Left renal cortex interstitium (tissue), 4 donors: ENCODE data around the gene ARRDC1. TPM values are rescaled to one million over a fixed set of nuclear protein-coding genes. Genes with fewer than 3 reads are reported as not detected.
"Not testable (repeated sequence)": the region's sequence is repeated elsewhere in the genome, so short reads cannot be mapped to it uniquely, and the experiment has no call there.

Source experiments
- DNase-seq, 4 donors: peaks; one replicate each; pipeline ENCODE4 v3.0.0-alpha.2; 2013; ENCODE audit warnings: low read depth in 4 of 4, low spot score in 2 of 4, missing footprints in 1 of 4
- polyA plus RNA-seq, 4 donors: library from polyadenylated mRNA; unstranded; fragments of 120-200 nt; gene quantifications; one replicate each; pipeline ENCODE4 v1.2.1, GENCODE V29; 2013; ENCODE audit not compliant: insufficient read length in 4 of 4

ARRDC1 gene
- polyA plus RNA-seq, 4 donors = 25.4 to 49.0 (median 37.0) TPM

DNA sequence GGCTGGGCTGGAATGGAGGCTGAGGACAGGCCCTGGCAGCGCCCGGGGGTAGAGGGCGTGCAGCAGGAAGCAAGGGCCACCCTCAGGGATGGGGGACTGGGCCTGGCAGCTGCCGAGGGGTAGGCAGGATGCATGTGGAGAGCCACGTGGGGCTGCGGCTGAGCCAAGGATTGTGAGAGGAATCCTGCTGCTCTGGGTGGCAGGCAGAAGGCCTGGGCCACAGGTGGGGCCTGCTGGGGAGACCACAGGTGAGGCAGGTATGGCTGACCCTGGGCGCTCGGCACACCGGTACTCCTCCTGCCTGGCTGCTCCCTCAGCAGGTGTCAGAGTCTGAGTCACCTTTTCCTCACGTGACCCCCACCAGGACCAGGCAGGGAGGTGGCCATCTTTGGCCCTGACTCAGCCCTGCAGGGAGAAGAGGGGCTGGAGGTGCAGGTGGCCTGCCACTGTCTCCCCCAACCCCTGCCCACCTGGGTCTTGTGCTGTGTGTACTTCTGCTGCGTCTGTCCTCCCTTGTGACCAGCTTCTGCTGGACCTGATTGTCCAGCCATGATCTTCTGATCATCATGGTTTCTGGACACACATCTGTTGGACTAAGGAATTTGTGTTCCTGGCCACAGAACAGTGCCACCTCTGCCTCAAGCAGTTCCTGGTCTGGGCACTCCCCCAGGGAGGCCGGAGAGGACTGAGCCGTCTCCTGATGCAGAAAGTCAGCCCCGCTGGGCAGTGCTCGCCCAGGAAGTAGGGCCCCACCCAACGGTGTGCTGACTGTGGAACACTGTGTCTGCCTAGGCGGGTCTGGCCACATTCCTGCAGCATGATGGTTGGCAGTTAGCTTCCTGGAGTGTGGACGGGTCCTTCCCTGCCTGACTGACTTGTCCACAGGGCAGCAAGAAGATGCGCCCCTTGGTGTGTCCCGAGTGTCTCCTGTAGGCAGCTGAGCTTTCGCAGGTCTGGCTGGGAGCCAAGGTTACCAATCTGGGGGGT, 6.4 kb downstream of the ARRDC1 start:
- DNase-seq = no peak

DNA sequence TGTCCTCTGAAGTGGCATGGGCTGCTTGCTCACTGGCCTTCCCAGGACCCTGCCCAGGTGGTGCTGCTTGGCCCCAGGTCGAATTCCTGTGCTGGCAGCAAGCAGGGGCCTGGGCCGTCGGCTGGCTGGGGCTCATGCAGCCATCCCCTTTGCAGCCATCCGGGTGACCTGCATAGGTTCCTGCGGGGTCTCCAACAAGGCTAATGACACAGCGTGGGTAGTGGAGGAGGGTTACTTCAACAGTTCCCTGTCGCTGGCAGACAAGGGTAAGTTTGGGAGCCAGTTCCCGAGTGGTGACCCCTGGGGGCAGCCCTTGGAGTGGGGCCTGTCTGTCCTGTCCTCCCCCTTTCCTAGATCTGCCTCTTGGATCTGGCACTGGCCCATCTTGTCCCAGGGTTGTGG, 7.3 kb downstream of the ARRDC1 start:
- DNase-seq = no peak

DNA sequence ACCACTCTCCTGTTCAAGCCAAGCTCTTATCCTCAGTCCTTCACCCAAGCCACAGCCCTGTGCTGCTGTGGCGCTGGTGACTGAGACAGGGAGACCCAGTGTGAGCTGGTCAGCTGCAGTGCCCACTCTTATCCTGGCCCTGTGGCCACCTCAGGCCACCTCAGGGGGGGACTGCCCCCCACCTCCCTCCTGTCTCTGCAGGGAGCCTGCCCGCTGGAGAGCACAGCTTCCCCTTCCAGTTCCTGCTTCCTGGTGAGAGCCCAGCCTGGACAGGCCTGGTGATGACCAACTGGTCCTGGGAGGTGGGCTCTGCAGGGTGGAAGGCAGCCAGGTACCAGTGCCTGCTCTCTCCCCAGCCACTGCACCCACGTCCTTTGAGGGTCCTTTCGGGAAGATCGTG, 7.8 kb downstream of the ARRDC1 start:
- no peak for DNase-seq

DNA sequence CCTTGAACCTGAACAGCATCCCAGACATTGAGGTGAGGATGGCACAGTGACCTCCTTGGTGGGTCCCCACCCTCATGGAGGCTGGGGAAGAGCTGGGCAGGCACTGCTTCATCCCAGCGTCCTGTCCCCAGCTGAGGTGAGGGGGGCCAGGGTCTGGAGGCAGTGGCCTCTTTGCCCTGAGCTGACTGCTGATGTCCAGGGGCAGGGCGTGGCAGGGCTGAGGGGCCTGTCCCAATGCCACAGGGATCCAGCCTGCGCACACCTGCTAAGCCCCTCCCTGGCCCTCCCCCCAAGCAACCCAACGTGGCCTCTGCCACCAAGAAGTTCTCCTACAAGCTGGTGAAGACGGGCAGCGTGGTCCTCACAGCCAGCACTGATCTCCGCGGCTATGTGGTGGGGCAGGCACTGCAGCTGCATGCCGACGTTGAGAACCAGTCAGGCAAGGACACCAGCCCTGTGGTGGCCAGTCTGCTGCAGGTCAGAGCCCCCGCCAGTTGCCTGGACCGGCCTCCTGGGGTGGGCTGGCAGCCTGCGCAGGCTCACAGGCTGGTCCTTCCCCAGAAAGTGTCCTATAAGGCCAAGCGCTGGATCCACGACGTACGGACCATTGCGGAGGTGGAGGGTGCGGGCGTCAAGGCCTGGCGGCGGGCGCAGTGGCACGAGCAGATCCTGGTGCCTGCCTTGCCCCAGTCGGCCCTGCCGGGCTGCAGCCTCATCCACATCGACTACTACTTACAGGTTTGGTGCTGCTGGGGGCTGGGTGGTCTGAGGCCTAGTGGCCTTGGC, 8.4 kb downstream of the ARRDC1 start:
- no peak for DNase-seq

DNA sequence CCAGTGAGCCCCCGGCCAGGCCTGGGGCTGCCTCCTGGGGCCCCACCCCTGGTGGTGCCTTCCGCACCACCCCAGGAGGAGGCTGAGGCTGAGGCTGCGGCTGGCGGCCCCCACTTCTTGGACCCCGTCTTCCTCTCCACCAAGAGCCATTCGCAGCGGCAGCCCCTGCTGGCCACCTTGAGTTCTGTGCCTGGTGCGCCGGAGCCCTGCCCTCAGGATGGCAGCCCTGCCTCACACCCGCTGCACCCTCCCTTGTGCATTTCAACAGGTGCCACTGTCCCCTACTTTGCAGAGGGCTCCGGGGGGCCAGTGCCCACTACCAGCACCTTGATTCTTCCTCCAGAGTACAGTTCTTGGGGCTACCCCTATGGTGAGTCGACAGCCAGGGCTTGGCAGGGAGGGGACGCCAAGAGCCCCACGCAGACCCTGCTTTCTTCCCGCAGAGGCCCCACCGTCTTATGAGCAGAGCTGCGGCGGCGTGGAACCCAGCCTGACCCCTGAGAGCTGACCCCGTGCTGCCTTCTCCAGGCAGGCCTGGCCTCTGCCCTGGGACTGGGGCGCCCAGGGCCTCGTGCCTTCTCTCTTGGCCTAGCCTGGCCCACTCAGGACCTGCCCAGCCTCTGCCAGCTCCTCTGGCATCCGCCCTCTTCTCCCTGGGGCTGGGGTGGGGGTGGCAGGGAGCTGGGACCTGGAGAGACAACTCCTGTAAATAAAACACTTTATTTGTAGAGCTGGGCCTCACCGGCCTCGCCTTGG, 9.3 kb downstream of the ARRDC1 start:
- DNase-seq = no peak

DNA sequence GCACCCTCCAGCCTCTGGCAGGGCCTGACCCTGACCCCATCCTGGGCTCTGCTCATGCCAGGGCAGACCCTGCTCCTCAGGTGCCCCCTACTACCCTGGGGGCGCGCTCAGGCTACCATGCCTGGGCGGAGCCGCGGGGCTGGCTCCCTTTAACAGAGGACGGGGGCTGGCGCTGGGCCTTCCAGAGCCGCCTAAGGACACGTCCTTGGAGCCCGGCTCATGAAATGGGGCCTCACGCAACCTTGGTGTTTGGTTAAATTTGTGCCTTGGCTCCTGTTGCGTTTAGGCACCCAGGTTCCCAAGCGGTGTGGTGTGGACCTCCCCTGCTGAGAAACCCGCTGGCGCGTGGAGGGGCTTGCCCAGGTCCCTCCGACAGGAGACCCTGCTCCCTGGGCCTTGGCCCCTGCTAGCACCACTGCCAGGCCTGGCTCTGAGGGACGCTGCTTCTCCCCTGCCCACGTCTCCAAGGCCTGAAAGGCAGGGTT, 9.9 kb downstream of the ARRDC1 start:
- no peak for DNase-seq

DNA sequence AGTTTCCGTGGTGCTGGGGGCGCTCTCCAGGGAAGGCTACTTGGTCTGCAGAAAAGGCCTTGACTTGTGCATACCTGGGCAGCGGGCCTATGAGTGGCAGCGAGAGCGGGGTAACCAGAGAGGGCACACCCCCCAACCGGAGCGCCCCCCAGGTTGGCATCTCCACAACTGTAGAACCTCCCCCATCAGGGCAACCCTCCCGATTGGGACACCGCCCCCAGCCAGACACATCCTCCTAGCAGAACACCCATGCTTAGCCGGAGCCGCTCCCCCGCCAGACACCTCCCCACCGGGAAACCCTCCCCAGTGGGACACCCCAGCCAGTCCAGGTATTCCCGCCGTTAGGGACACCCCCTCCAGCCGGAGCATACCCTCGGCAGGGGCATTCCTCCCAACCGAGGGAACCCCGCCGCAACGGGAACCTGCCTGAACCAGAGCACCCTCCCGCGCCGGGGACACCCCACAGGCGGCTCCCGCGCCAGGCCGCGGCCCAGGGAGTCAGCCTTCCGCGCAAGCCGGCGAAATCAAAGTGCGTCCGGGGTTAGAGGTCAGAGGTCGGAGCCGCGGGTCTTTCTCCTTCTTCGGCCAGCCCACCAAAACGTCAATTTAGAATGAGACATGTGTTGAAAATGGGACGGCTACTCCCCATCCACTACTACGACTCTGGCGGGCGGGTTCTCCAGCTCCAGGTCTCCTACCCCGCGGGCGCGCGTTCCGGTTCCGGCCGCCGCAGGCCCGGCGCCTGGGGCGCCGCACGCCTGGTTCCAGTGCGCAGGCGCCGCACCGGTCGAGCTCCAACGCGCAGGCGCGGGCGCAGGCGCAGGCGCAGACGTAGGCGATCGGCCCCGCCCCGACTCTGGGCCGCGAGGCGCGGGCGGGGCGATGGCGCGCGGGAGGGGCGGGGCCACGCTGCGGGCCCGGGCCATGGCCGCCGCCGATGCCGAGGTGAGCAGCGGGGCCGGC, 12.9 kb downstream of the ARRDC1 start, which contains the start of gene EHMT1:
TSS of gene EHMT1 (plus strand) at position 901 of the 963 bp plus-strand sequence. CDS start at position 925, 24 bp downstream.
- DNase-seq = peak in 3 of 4 donors; percentile 67 to 77 (median 76)

DNA sequence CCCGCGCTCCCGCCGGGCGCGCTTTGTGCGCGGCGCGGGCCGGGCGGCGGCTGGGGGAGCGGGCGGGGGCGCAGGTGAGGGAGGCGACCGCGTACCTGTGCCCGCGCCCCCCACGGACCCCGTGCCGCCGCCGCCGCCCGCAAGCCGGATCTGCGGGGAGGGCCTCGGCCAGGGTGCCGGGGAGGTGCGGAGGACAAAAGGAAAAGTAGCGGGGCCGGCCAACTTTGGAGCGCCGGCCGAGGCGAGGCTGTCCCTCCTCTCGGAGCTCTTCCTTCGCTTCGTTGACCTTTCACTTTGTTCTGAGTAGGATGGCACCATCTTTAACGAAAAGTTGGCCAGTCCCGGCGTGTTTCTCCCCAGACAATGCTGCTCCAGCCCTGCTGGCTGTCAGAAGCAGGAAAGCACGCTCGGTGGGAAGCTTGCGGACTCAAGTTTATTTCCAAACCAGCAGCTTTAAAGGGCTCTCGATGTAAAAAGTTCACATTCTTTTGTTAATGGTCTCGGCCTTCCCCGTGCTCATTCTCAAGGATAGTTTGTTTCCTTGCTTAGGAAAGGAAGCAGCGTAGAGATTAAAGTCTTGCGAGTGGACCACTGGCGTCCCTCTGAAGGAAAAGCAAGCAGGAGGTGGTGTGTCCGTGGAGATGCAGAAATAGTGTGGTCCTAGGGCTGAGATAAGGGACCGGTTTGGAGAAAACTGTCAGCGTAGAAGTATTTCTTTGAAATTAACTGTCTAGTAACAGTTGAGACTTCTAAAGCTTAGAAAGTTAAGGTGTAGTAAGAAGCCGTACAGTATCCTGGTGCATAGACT, 14.0 kb downstream of the ARRDC1 start:
- peak in 1 of 4 donors; percentile 42 for DNase-seq

DNA sequence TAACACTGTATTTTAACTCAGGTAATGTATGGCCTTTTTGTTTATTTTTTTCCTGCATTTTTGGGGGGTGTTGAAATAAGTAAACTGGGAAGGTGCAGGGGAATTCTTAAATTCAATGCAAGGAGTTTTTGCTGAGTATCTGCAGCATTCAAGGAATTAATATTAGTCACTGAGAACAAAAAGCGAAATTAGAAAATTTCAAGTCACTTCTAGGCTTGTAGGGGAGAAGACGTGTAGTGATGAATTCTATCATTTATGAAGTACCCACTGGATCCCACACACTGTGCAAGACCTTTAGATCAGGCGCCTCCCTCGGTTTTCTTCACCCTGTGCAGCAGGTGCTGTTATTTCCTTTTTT, 14.5 kb downstream of the ARRDC1 start:
- DNase-seq = no peak

DNA sequence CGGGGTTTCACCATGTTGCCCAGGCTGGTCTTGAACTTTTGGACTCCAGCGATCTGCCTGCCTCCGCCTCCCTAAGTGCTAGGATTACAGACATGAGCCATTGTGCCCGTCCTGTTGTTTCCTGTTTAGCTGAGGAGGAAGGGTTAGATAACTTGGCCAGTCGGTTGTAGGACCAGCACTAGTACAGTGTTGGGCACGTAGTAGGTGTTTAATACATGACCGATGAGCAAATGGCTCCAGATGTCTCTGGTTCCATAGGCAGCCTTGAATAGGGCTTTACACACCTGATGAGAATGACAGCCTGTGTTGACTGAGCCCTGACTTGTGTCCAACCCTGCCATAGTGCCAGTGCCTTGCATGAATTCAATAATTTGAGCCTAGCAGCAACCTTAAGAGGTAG, 15.1 kb downstream of the ARRDC1 start:
- DNase-seq = no peak

DNA sequence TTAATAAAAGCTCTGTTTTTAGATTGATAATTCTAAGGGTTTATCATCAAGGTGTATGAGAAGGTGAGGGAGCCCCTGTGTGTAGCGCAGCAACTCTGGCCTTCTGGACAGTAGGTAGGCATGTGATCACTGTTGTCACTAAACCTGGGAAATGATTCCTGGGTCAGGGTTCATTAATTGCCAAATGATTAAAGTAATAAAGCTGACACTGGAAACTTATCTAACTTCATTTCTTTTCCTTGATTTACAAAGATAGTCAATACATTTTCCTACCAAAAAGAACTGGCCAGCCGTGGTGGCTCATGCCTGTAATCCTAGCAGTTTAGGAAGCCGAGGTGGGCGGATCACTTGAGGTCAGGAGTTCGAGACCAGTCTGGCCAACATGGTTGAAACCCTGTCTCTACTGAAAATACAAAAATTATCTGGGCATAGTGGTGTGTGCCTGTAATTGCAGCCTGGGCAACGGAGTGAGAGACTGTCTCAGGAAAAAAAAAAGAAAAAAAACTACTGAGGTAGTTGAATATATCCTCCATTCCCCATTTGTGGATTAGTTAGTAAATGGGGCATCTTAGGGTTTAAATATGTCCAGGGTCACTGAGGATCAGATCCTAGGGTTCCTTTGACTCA, 15.8 kb downstream of the ARRDC1 start:
- DNase-seq = no peak

DNA sequence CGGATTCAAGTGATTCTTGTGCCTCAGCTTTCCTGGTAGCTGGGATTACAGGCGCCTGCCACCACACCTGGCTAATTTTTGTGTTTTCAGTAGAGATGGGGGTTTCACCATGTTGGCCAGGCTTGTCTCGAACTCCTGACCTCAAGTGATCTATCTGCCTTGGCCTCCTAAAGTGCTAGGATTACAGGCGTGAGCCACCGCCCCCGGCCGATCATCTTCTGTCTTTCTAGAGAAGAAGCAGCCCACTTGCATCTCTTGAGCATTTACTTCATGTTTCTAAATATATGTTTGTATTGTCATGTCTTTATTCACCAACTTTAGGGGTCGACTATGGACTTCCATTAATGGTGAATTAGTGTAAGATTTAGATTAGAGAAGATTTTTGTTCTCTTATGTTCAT, 16.7 kb downstream of the ARRDC1 start:
- not testable (repeated sequence) for DNase-seq

DNA sequence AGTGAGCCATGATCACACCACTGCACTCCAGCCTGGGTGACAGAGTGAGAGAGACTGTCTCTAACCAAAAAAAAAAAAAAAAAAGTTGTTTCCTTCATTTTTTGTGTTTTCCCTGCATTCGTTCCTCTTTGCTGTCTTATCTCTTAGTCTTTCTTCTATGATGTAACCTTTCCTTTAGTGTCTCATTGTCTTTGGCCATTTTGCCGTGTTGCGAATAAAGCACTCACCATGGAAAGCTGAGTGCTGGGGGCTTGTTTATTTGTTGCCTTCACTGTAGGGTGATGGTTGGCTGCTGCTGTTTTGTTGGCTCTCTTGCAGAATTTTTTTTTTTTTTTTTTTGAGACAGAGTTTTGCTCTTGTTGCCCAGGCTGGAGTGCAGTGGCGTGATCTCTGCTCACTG, 21.0 kb downstream of the ARRDC1 start:
- DNase-seq = no peak

DNA sequence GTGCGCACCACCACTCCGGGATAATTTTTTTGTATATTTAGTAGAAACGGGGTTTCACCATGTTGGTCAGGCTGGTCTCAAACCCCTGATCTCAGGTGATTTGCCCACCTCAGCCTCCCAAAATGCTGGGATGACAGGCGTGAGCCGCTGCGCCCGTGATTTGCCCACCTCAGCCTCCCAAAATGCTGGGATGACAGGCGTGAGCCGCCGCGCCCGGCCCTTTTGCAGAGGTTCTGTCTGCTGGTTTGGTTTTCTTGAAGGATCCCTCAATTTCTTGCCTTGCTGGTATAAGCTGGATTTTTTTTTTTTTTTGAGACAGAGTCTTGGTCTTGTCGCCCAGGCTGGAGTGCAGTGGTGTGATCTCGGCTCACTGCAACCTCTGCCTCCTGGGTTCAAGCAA, 21.9 kb downstream of the ARRDC1 start:
- DNase-seq = not testable (repeated sequence)

DNA sequence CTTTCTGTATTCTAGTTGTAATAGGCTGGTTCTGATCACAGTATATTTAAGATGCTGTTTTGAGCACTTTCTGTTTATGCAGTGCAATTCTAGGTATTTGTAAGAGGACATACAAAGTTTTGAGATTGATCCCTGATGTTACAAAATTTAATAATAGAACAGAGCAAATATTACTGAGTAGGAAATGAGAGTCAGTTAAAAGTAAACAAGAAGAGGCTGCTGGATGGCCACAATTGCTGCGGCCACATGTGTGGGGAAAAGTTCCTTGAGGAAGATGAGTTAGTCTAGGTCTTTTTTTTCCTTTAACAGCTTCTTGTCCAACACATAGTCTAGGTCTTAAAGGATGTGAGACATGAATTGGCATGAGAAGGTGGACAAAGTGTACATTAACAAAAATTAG, 24.6 kb downstream of the ARRDC1 start:
- DNase-seq = no peak

DNA sequence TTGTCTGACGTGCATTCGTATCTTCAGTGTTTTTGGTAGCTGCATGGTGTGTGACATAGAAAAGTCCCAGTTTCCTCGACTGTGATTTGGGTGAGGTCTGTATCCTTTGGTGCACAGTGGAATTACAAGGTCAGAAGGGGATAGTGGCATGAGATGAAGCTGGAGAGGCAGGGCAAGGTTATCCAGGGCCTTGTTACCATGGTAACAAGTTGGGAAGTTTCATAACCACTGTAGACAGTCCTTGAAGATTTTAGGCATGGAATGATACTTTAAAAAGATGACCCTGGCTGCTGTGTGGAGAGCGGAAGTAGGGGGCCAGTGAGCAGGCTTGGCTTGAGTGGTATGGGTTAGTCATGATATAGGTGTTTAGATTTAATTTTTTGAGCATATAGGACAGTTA, 25.2 kb downstream of the ARRDC1 start:
- no peak for DNase-seq

DNA sequence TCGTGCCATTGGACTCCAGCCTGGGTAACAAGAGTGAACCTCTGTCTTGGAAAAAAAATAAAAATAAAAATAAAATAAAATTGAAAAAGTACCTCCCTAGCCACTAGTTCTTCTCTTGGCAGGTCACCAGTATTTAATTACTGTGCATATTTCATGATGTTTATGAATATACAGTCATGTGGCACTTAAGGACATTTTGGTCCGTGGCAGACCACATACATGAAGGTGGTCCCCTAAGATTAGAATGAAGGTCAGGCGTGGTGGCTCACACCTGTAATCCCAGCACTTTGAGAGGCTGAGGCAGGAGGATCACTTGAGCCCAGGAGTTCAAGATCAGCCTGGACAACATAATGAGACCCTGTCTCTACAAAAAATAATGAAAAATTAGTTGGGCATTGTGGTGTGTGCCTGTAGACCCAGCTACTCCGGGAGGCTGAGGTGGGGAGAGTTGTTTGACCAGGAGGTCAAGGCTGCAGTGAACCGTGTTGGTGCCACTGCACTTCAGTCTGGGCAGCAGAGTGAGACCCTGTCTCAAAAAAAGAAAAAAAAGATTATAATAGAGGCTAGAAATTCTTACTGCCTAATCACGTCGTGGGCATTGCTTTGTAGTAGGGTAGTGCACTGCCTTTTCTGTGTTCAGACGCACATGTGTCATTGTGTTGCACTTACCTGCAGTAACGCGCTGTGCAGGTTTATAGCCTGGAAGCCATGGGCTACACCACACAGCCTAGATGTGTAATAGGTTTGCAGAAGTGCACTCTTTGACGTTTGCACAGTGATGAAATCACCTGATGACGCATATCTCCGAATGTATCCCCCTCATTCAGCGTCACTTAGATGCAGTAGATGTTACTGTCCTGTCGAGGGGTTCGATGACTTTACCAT, 26.1 kb downstream of the ARRDC1 start:
- DNase-seq = no peak
